NCI-H524 treated with DMSO at 0.1 percent for 48 hours (cell line): ENCODE measurements around the gene SPTSSA.
"Not testable (repeated sequence)": the region's sequence is repeated elsewhere in the genome, so short reads cannot be mapped to it uniquely, and the experiment has no call there.

Source experiments
- DNase-seq: peaks from one replicate; lab custom pipeline; 2025; lab: John Stamatoyannopoulos, UW

The SPTSSA gene

DNA sequence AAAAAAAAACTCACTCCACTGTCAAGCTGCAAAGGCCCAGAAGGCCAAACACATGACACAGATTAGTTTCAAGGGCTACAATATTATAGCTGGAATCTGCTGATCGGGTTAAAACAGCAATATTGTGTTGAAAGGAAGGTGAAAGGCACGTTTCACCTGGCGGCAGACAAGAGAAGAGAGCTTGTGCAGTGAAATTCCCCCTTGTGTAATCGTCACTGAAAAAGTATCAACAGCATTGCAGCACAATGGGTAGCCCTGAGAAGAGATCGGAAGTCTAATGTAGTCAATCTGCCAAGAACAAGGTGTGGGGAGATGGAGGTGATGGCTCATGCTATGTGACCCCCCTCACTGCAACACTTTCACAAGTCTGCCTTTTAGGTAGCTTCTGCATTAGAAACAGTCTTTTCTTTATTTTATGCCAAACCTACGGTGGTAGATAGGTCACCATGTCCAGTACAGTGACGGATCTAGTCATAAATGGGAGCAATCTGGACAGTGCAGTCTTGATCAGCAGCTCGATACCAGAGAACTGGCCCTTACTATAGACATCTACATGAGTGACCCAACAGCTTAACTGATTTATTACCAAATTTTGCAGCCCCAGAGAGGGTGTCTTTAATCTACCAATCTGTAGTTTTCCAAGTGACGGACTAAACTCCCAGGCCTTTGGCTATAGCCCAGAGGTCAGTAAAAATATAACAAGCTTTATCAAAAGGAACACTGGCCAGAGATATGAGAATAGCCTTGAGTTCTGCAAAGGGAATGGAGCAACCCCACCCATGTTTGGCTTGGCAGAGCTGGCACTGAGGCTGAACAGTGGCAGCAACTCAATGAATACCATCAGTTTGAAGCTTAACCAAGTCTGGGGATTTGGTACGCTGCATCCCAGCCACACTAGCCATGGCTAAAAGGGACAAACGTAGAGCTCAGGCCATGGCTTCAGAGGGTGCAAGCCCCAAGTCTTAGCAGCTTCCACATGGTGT is 35.4 kb downstream of the SPTSSA start:
- DNase-seq = no peak

DNA sequence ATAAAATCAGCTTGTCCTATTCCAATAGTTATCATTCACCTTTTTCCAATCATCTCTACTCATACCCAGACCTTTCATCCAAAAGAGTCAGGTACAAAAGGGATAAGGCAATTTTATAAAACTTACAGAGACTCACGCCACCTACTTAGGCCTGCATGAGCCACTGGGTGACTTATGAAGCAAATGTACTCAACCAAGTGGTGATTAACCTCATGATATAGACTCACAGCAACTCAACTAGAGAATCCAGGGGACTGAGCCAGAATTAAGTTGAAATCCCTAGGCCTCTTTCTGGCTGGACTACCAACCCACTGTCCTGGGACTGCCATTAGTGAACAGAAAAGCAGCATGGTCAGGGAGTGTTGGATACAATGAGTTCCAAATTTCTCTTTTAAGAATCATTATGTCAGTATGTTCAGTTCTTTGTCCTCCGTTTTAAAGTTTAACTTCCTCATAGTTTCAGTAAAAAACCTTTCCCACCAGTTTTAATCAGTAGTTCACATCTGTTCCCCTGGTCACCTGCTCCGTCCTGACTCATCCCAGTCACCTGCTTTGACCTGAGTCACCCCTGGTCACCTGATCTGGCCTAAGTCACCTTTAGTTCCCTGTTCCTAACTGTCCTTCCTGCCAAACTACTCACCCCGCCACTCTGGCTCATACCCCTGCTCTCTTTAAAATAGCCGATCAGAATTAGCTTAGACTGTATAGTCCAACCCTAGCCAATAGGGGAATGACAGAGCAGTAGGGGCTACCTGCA is 36.8 kb downstream of the SPTSSA start:
- DNase-seq = no peak

DNA sequence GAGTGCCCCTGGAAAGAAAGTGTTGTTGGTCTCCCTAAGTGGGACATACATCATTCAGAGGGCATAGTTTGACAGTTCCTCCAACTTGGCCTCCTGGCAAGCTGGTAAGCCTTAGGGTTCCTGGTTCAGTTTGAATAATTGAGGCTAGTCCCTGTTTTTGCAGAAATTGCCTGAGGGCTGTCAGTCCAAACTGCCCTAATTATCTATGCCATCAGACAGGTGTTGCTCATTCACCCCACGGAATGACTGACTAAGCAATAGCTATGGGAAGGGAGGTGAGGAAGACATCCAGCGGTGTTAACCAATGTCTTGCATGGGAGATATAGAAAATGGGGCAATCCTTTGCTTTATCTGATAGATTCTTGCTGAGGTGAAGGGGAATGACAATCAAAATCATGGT is 37.6 kb downstream of the SPTSSA start:
- no peak for DNase-seq

DNA sequence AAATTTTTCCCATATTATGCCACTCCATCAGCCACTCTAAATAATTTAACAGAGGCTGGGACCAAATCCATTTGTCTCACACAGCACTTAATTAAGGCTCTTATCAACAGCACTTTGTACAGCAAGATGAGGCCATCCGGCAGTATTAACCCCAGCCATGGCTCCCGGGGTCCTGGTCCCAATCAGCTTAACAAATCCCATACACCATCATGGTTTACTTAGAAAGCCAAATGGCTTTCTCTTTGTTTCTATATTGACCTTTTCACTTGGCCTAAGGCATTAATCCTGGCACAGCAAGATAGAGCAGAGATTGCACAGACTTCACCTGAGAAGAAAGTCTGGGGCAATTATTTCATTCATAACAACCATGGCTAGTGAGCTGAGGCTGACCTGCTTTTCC is 38.6 kb downstream of the SPTSSA start:
- no peak for DNase-seq

- DNase-seq = no peak
Measured at GRCh38 chr14:34420547-34421150, 41.4 kb downstream of the SPTSSA start.

DNA sequence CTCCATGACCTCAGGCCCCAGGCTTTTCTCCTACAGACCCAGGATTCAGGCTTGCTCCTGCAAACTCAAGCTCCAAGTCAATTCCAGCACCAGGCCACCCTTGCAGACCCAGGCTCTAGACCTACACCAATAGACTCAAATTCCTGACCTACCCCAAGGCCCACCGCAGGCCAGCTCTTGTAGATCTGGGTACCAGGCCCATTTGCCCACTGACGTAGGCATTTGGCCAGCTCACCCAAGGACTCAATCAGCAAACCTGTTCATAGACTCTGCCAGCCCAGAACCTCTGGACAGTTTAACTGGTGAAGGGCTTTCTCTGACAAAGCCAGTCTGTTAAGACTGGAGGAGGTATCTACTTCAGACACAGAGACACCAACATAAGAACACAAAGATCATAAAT is 52.3 kb downstream of the SPTSSA start:
- DNase-seq = no peak

DNA sequence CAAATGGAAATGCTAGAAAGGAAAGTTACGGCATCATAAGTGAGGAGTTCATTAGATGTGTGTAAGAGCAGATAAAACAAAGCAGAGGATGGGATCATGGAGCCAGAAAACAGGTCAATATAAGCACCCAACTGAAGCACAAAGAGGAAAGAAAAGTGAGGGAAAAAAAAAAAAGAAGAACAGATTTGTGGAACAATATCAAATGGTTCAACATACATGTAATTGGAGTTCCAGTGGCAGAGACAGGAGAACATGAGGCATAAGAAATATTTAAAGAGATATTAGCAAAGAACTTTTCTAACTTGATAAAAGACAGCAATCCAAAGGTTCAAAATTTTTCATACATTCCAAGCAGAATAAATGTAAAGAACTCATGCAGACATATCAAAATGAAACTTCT is 54.1 kb downstream of the SPTSSA start:
- no peak for DNase-seq

DNA sequence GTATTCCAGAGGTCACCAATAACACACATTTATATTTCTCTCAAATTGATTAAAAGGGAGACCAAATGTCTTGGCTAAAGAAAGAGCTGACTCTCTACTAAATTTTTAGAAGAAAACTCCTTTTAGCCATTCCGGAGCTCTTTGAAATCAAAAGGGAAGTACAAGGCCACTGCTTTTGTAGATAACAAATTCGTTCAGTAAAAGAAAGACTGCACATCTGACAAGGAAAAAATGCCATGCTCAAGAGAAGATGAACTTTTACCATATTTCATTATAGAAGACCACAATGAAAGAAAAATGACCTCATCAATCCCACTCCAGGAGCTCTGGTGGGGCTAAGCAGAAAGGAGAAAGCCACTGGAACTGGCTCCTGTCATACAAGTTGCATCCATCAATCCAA is 57.6 kb downstream of the SPTSSA start:
- no peak for DNase-seq

- DNase-seq = no peak
Measured at GRCh38 chr14:34403646-34404045, 58.4 kb downstream of the SPTSSA start.

GRCh38 chr14:34398024-34398423 is 64.0 kb downstream of the SPTSSA start:
- no peak for DNase-seq

- no peak for DNase-seq
Measured at GRCh38 chr14:34387974-34388516, 74.0 kb downstream of the SPTSSA start.

GRCh38 chr14:34386865-34387485 is 75.1 kb downstream of the SPTSSA start:
- no peak for DNase-seq

DNA sequence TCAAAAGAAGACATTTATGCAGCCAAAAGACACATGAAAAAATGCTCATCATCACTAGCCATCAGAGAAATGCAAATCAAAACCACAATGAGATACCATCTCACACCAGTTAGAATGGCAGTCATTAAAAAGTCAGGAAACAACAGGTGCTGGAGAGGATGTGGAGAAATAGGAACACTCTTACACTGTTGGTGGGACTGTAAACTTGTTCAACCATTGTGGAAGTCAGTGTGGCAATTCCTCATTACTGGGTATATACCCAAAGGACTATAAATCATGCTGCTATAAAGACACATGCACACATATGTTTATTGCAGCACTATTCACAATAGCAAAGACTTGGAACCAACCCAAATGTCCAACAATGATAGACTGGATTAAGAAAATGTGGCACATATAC is 76.2 kb downstream of the SPTSSA start:
- not testable (repeated sequence) for DNase-seq

DNA sequence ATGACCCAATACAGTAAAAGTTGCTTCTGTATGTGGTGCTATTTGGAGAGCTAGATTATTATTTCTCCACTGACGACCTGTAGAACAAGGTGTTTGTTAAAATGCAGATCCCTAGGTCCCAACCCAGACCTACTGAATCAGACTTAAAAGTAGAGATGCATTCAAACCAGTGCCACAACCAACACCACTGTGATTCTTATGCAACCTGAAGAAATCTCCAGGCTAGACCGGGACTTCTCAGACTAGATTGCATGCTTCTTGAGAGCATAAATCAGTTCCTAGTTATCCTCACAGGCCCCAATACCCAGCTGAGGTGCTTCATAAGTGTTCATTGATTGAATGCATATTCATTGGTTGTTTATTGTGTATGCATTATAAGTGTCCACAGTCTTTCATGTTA is 78.2 kb downstream of the SPTSSA start:
- no peak for DNase-seq
